CD4-positive, CD25-positive, alpha-beta regulatory T cell (primary cell): ENCODE measurements around the gene SUSD4. TPM values are rescaled to one million over a fixed set of nuclear protein-coding genes. Genes with fewer than 3 reads are reported as not detected.

Source experiments
- ATAC-seq, 2 donors: fragments of 150-1000 bp; cut with Tn5 transposase; one replicate each; pipeline ENCODE4 v1.10.0; 2021; ENCODE audit warnings: low read depth in 2 of 2, moderate number of reproducible peaks in 2 of 2, moderate library complexity in 1 of 2
- DNase-seq, 3 donors: peaks; one replicate each; pipeline versions ENCODE4 v3.0.0 to v3.0.0-alpha.2; 2012 to 2022; ENCODE audit warnings: mixed read lengths in 1 of 3
- H3K27ac ChIP-seq: one replicate; pipeline ENCODE4 v1.7.0; 2013; ENCODE audit warnings: mild to moderate bottlenecking, low read length; ENCODE audit not compliant: insufficient read depth, poor library complexity, severe bottlenecking
- H3K27me3 ChIP-seq: one replicate; pipeline ENCODE4 v1.7.0; 2013; ENCODE audit warnings: low read length; ENCODE audit not compliant: control insufficient read depth, insufficient read depth
- H3K36me3 ChIP-seq: one replicate; pipeline ENCODE4 v1.7.0; 2013; ENCODE audit warnings: mild to moderate bottlenecking, low read length, moderate library complexity; ENCODE audit not compliant: control insufficient read depth, insufficient read depth
- H3K4me1 ChIP-seq: 2 replicates; pipeline ENCODE4 v1.7.0; 2013; ENCODE audit warnings: mild to moderate bottlenecking, low read length; ENCODE audit not compliant: insufficient read depth, control insufficient read depth, poor library complexity, severe bottlenecking
- H3K4me3 ChIP-seq: one replicate; pipeline ENCODE4 v1.7.0; 2013; ENCODE audit warnings: low read depth, mild to moderate bottlenecking, low read length, moderate library complexity
- H3K9me3 ChIP-seq, 2 experiments: 1 replicate in 1 of 2; 2 replicates in 1 of 2; pipeline ENCODE4 v1.7.0; 2013; ENCODE audit warnings: low read length in 2 of 2, mild to moderate bottlenecking in 1 of 2, moderate library complexity in 1 of 2; ENCODE audit not compliant: control insufficient read depth in 2 of 2
- H3K27ac Mint-ChIP-seq, 3 donors: one replicate each; pipeline ENCODE4 v1.8.0; 2020 to 2022; ENCODE audit warnings: mild to moderate bottlenecking in 3 of 3, mixed read lengths in 3 of 3, moderate library complexity in 2 of 3
- H3K27me3 Mint-ChIP-seq: one replicate; pipeline ENCODE4 v1.8.0; 2022; ENCODE audit warnings: mild to moderate bottlenecking, mixed read lengths
- H3K36me3 Mint-ChIP-seq: one replicate; pipeline ENCODE4 v1.8.0; 2020; ENCODE audit warnings: mixed read lengths
- H3K4me1 Mint-ChIP-seq, 4 donors: one replicate each; pipeline ENCODE4 v1.8.0; 2020 to 2022; ENCODE audit warnings: mixed read lengths in 4 of 4, mild to moderate bottlenecking in 1 of 4
- H3K4me3 Mint-ChIP-seq, 4 donors: one replicate each; pipeline ENCODE4 v1.8.0; 2020 to 2022; ENCODE audit warnings: mild to moderate bottlenecking in 4 of 4, mixed read lengths in 4 of 4, moderate library complexity in 3 of 4
- H3K9me3 Mint-ChIP-seq, 7 donors: one replicate each; pipeline ENCODE4 v1.8.0; 2020 to 2022; ENCODE audit warnings: mixed read lengths in 7 of 7, mild to moderate bottlenecking in 3 of 7, moderate library complexity in 2 of 7
- polyA plus RNA-seq, 4 donors: library from polyadenylated mRNA; unstranded; fragments of 300-500 nt; fragmentation: Illumina TruSeq; gene quantifications; one replicate each; pipeline ENCODE4 v1.2.3, GENCODE V29; 2021
- total RNA-seq: library from RNA; stranded (reverse); gene quantifications from one replicate; pipeline ENCODE4 v1.2.3, GENCODE V29; 2022

The SUSD4 gene
- total and polyA plus RNA-seq, 5 donors from 2014 or later = 2.4 to 6.5 (median 5.0) TPM

DNA sequence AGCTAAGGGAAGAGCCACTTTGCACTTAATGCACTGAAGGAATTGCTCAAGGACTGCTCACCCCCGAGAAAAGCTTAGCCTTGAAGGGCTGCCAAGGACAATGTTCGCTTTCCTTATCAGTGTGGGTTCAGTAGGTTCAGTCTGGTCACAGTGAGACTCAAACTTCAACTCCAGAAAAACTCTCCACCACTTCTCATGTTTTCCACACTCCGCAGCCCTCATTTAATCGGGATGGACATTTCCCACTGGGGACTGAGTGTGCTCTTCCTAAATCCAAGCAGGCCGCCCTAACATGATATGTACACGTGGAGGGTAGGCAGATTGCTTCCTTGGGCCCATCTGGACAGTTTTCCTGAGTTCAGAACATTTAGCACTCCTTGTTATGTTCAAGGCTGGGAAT, 19.5 kb downstream of the SUSD4 start:
- Mint-ChIP-seq H3K9me3 (peaks cover 0 to 2% (median 0%) of the 10 kb centered on the region in 7 donors), H3K27ac (no peak overlapping the region), H3K36me3 (no peaks in the 10 kb centered on the region), H3K4me3 (no peak overlapping the region), H3K27me3 (peaks cover 5% of the 10 kb centered on the region), H3K4me1 (no peaks in the 10 kb centered on the region)
- no peaks in the 10 kb centered on the region for H3K4me1 ChIP-seq
- no peaks in the 10 kb centered on the region for H3K9me3 ChIP-seq
- no peaks in the 10 kb centered on the region for H3K27me3 ChIP-seq
- ATAC-seq = no peak
- DNase-seq = no peak
- no peak overlapping the region for H3K27ac ChIP-seq
- H3K4me3 ChIP-seq = no peak overlapping the region
- H3K36me3 ChIP-seq = no peaks in the 10 kb centered on the region

GRCh38 chr1:223343692-223344091, 20.3 kb downstream of the SUSD4 start:
- no peak overlapping the region for H3K4me3 ChIP-seq
- H3K4me1 ChIP-seq = no peaks in the 10 kb centered on the region
- peaks cover 5% of the 10 kb centered on the region for H3K27me3 Mint-ChIP-seq
- H3K4me3 Mint-ChIP-seq = no peak overlapping the region
- no peaks in the 10 kb centered on the region for H3K36me3 Mint-ChIP-seq
- no peaks in the 10 kb centered on the region for H3K36me3 ChIP-seq
- DNase-seq (no peak), ATAC-seq (no peak)
- no peaks in the 10 kb centered on the region for H3K4me1 Mint-ChIP-seq
- H3K9me3 ChIP-seq = no peaks in the 10 kb centered on the region
- no peak overlapping the region for H3K27ac ChIP-seq
- peaks cover 0 to 2% (median 0%) of the 10 kb centered on the region in 7 donors for H3K9me3 Mint-ChIP-seq
- H3K27ac Mint-ChIP-seq = no peak overlapping the region
- no peaks in the 10 kb centered on the region for H3K27me3 ChIP-seq

- peaks cover 0 to 3% (median 0%) of the 10 kb centered on the region in 4 donors for H3K4me1 Mint-ChIP-seq
Observed at GRCh38 chr1:223341121-223341520, 22.9 kb downstream of the SUSD4 start.

GRCh38 chr1:223340637-223341036, 23.3 kb downstream of the SUSD4 start:
- Mint-ChIP-seq H3K27me3 (peaks cover 5% of the 10 kb centered on the region), H3K9me3 (no peaks in the 10 kb centered on the region), H3K36me3 (no peaks in the 10 kb centered on the region), H3K27ac (no peak overlapping the region), H3K4me1 (peaks cover 0 to 3% (median 0%) of the 10 kb centered on the region in 4 donors), H3K4me3 (no peak overlapping the region)
- H3K36me3 ChIP-seq = no peaks in the 10 kb centered on the region
- H3K4me1 ChIP-seq = no peaks in the 10 kb centered on the region
- DNase-seq (no peak), ATAC-seq (no peak)
- H3K9me3 ChIP-seq = no peaks in the 10 kb centered on the region
- H3K27ac ChIP-seq = no peak overlapping the region
- no peak overlapping the region for H3K4me3 ChIP-seq
- no peaks in the 10 kb centered on the region for H3K27me3 ChIP-seq

More at GRCh38 chr1:223341121-223341520, 22.9 kb downstream of the SUSD4 start:
- Mint-ChIP-seq H3K27ac (no peak overlapping the region), H3K9me3 (no peaks in the 10 kb centered on the region), H3K27me3 (peaks cover 5% of the 10 kb centered on the region), H3K36me3 (no peaks in the 10 kb centered on the region), H3K4me3 (no peak overlapping the region)
- Histone ChIP-seq H3K36me3 (no peaks in the 10 kb centered on the region), H3K27me3 (no peaks in the 10 kb centered on the region), H3K27ac (no peak overlapping the region), H3K4me1 (no peaks in the 10 kb centered on the region), H3K9me3 (no peaks in the 10 kb centered on the region), H3K4me3 (no peak overlapping the region)
- no peak for DNase-seq
- ATAC-seq = no peak

DNA sequence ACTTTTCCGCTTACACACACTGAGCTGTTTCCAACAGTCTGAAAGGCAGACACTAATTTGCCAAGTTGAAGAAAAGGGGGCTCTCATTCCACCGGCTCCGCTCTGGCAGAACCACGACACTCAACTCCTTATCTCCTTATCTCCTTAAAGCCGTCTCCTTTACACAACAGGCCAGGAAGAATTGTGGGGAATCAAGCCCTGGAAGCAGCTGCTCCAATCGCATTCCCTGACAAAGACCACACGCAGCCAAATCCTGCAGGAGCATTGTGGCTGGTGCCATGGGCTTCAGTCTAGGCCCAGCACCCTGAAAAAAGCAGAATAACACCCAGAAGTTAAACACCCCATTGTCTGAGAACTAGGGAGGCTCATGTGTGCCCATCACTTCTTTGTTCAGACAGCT, 24.1 kb downstream of the SUSD4 start:
- no peak overlapping the region for H3K4me3 Mint-ChIP-seq
- H3K27me3 Mint-ChIP-seq = peaks cover under 1% of the 10 kb centered on the region
- no peak for DNase-seq
- H3K36me3 ChIP-seq = no peaks in the 10 kb centered on the region
- H3K36me3 Mint-ChIP-seq = no peaks in the 10 kb centered on the region
- no peaks in the 10 kb centered on the region for H3K9me3 Mint-ChIP-seq
- no peak overlapping the region for H3K27ac ChIP-seq
- no peaks in the 10 kb centered on the region for H3K9me3 ChIP-seq
- H3K27me3 ChIP-seq = no peaks in the 10 kb centered on the region
- no peaks in the 10 kb centered on the region for H3K4me1 ChIP-seq
- peaks cover 0 to 3% (median 0%) of the 10 kb centered on the region in 4 donors for H3K4me1 Mint-ChIP-seq
- H3K27ac Mint-ChIP-seq = peak overlapping the region in 1 of 3 donors; percentile 57
- H3K4me3 ChIP-seq = no peak overlapping the region
- no peak for ATAC-seq

GRCh38 chr1:223338811-223339746, 24.9 kb downstream of the SUSD4 start:
- no peaks in the 10 kb centered on the region for H3K36me3 Mint-ChIP-seq
- Histone ChIP-seq H3K27me3 (no peaks in the 10 kb centered on the region), H3K4me3 (no peak overlapping the region), H3K4me1 (no peaks in the 10 kb centered on the region), H3K9me3 (no peaks in the 10 kb centered on the region), H3K27ac (no peak overlapping the region), H3K36me3 (no peaks in the 10 kb centered on the region)
- ATAC-seq (no peak), DNase-seq (no peak)
- H3K27ac Mint-ChIP-seq = no peak overlapping the region
- peaks cover 0 to 3% (median 0%) of the 10 kb centered on the region in 4 donors for H3K4me1 Mint-ChIP-seq
- no peaks in the 10 kb centered on the region for H3K27me3 Mint-ChIP-seq
- H3K9me3 Mint-ChIP-seq = no peaks in the 10 kb centered on the region
- no peak overlapping the region for H3K4me3 Mint-ChIP-seq

GRCh38 chr1:223337174-223337869, 26.7 kb downstream of the SUSD4 start:
- H3K4me1 Mint-ChIP-seq = peaks cover 0 to 3% (median 0%) of the 10 kb centered on the region in 4 donors
- Histone ChIP-seq H3K36me3 (no peaks in the 10 kb centered on the region), H3K27ac (no peak overlapping the region), H3K9me3 (no peaks in the 10 kb centered on the region), H3K27me3 (no peaks in the 10 kb centered on the region), H3K4me3 (no peak overlapping the region), H3K4me1 (no peaks in the 10 kb centered on the region)
- H3K27me3 Mint-ChIP-seq = no peaks in the 10 kb centered on the region
- DNase-seq (no peak), ATAC-seq (no peak)
- H3K4me3 Mint-ChIP-seq = peak overlapping the region in 1 of 4 donors; percentile 76
- H3K27ac Mint-ChIP-seq = no peak overlapping the region
- no peaks in the 10 kb centered on the region for H3K36me3 Mint-ChIP-seq
- H3K9me3 Mint-ChIP-seq = no peaks in the 10 kb centered on the region
